Astrocyte (in vitro differentiated cells and primary cell): Measurements from ENCODE around the gene CAPRIN1. TPM values are rescaled to one million over a fixed set of nuclear protein-coding genes. Genes with fewer than 3 reads are reported as not detected.
"Not testable (repeated sequence)": the region's sequence is repeated elsewhere in the genome, so short reads cannot be mapped to it uniquely, and the experiment has no call there.

Source experiments
- DNase-seq: peaks from one replicate; pipeline ENCODE4 v3.0.0-alpha.2; 2010; ENCODE audit warnings: low read depth
- FAIRE-seq: peaks from 2 replicates; lab custom pipeline; 2011; peaks lifted over from hg19 to GRCh38; lab: Jason Lieb, UNC
- H2AFZ ChIP-seq: 2 replicates; pipeline ENCODE4 v1.6.0; 2012; ENCODE audit warnings: low read depth, low read length, inconsistent platforms
- H3K27ac ChIP-seq: 2 replicates; pipeline ENCODE4 v1.5.1; 2011; ENCODE audit warnings: low read depth, low read length, inconsistent platforms
- H3K27me3 ChIP-seq: 2 replicates; pipeline ENCODE4 v1.6.0; 2011; ENCODE audit warnings: low read length, inconsistent platforms; ENCODE audit not compliant: insufficient read depth
- H3K36me3 ChIP-seq: 2 replicates; pipeline ENCODE4 v1.5.1; 2011; ENCODE audit warnings: low read length, inconsistent platforms; ENCODE audit not compliant: insufficient read depth
- H3K4me1 ChIP-seq: 2 replicates; pipeline ENCODE4 v1.5.1; 2011; ENCODE audit warnings: low read length, inconsistent platforms; ENCODE audit not compliant: insufficient read depth
- H3K4me2 ChIP-seq: 2 replicates; pipeline ENCODE4 v1.6.0; 2012; ENCODE audit warnings: low read length, inconsistent platforms
- H3K4me3 ChIP-seq: 2 replicates; pipeline ENCODE4 v1.5.1; 2011; ENCODE audit warnings: low read depth, mild to moderate bottlenecking, low read length, inconsistent platforms; ENCODE audit not compliant: insufficient read depth
- H3K79me2 ChIP-seq: 2 replicates; pipeline ENCODE4 v1.6.0; 2012; ENCODE audit warnings: mild to moderate bottlenecking, low read length, inconsistent platforms; ENCODE audit not compliant: insufficient read depth
- H3K9ac ChIP-seq: 2 replicates; pipeline ENCODE4 v1.6.0; 2012; ENCODE audit warnings: mild to moderate bottlenecking, low read length, inconsistent platforms
- H3K9me3 ChIP-seq: 2 replicates; pipeline ENCODE4 v1.5.1; 2012; ENCODE audit warnings: low read depth, mild to moderate bottlenecking, low read length, inconsistent platforms; ENCODE audit not compliant: insufficient read depth
- H4K20me1 ChIP-seq: 2 replicates; pipeline ENCODE4 v1.6.0; 2012; ENCODE audit warnings: low read length, inconsistent platforms; ENCODE audit not compliant: insufficient read depth
- H3K27ac Mint-ChIP-seq: one replicate; pipeline ENCODE4 v1.8.0; 2021; ENCODE audit warnings: mild to moderate bottlenecking, mixed read lengths; ENCODE audit not compliant: unreplicated experiment
- H3K27me3 Mint-ChIP-seq: one replicate; pipeline ENCODE4 v1.8.0; 2021; ENCODE audit warnings: low read depth, mixed read lengths; ENCODE audit not compliant: unreplicated experiment
- H3K36me3 Mint-ChIP-seq: one replicate; pipeline ENCODE4 v1.8.0; 2021; ENCODE audit warnings: low read depth, mixed read lengths; ENCODE audit not compliant: unreplicated experiment
- H3K4me1 Mint-ChIP-seq: one replicate; pipeline ENCODE4 v1.8.0; 2021; ENCODE audit warnings: low read depth, mixed read lengths; ENCODE audit not compliant: unreplicated experiment
- H3K4me3 Mint-ChIP-seq: one replicate; pipeline ENCODE4 v1.8.0; 2021; ENCODE audit warnings: mild to moderate bottlenecking, moderate library complexity, mixed read lengths; ENCODE audit not compliant: unreplicated experiment
- H3K9me3 Mint-ChIP-seq: one replicate; pipeline ENCODE4 v1.8.0; 2021; ENCODE audit warnings: mild to moderate bottlenecking, mixed read lengths; ENCODE audit not compliant: unreplicated experiment
- CTCF ChIP-seq: IDR thresholded peaks from 2 replicates; pipeline ENCODE4 v1.5.1; 2011; ENCODE audit warnings: low read depth, mild to moderate bottlenecking, inconsistent platforms, low read length, moderate library complexity; ENCODE audit not compliant: insufficient read depth
- EZH2 ChIP-seq: IDR thresholded peaks from 2 replicates; pipeline ENCODE4 v1.6.1; 2012; ENCODE audit warnings: mild to moderate bottlenecking, low read length, inconsistent platforms; ENCODE audit not compliant: insufficient read depth
- total RNA-seq: library from RNA; stranded (reverse); gene quantifications from 2 replicates; pipeline ENCODE4 v1.2.1, GENCODE V29; 2021

CAPRIN1 gene
- total RNA-seq, 1 donor from 2014 or later, result 309 TPM

- Mint-ChIP-seq H3K4me3 (no peak overlapping the region), H3K27ac (no peak overlapping the region), H3K27me3 (no peaks in the 10 kb centered on the region), H3K9me3 (no peaks in the 10 kb centered on the region), H3K4me1 (peaks cover 29% of the 10 kb centered on the region), H3K36me3 (peaks cover 11% of the 10 kb centered on the region)
- Histone ChIP-seq H3K36me3 (peaks cover 20% of the 10 kb centered on the region), H3K9me3 (no peaks in the 10 kb centered on the region), H3K27ac (no peak overlapping the region), H3K4me1 (peaks cover 17% of the 10 kb centered on the region), H3K79me2 (peaks cover 99% of the 10 kb centered on the region), H3K9ac (no peak overlapping the region), H3K27me3 (no peaks in the 10 kb centered on the region), H3K4me3 (no peak overlapping the region), H4K20me1 (peaks cover 96% of the 10 kb centered on the region), H3K4me2 (no peak overlapping the region), H2AFZ (no peak overlapping the region)
- FAIRE-seq (no peak), DNase-seq (no peak)
- TF ChIP-seq EZH2 (no peak), CTCF (no peak)
Measured at GRCh38 chr11:34063061-34063795, 11.7 kb downstream of the CAPRIN1 start.

GRCh38 chr11:34064291-34064690 lies 12.8 kb downstream of the CAPRIN1 start:
- Mint-ChIP-seq H3K4me1 (peaks cover 31% of the 10 kb centered on the region), H3K9me3 (no peaks in the 10 kb centered on the region), H3K27me3 (no peaks in the 10 kb centered on the region), H3K4me3 (no peak overlapping the region), H3K27ac (no peak overlapping the region), H3K36me3 (peaks cover 7% of the 10 kb centered on the region)
- H3K36me3 ChIP-seq, result peaks cover 15% of the 10 kb centered on the region
- DNase-seq (no peak), FAIRE-seq (no peak)
- H3K4me3 ChIP-seq, result no peak overlapping the region
- no peak overlapping the region for H3K4me2 ChIP-seq
- no peaks in the 10 kb centered on the region for H3K27me3 ChIP-seq
- TF ChIP-seq CTCF (no peak), EZH2 (no peak)
- H3K79me2 ChIP-seq, result peaks cover 99% of the 10 kb centered on the region
- H3K27ac ChIP-seq, result no peak overlapping the region
- H4K20me1 ChIP-seq, result peaks cover 96% of the 10 kb centered on the region
- H3K4me1 ChIP-seq, result peaks cover 20% of the 10 kb centered on the region
- H3K9ac ChIP-seq, result no peak overlapping the region
- no peak overlapping the region for H2AFZ ChIP-seq
- H3K9me3 ChIP-seq, result no peaks in the 10 kb centered on the region

- FAIRE-seq (no peak), DNase-seq (peak; percentile 37)
- no peaks in the 10 kb centered on the region for H3K9me3 ChIP-seq
- peaks cover 31% of the 10 kb centered on the region for H3K4me1 Mint-ChIP-seq
- H2AFZ ChIP-seq, result no peak overlapping the region
- H3K36me3 ChIP-seq, result peaks cover 15% of the 10 kb centered on the region
- H4K20me1 ChIP-seq, result peaks cover 96% of the 10 kb centered on the region
- peaks cover 7% of the 10 kb centered on the region for H3K36me3 Mint-ChIP-seq
- no peak overlapping the region for H3K27ac Mint-ChIP-seq
- H3K4me2 ChIP-seq, result no peak overlapping the region
- H3K9ac ChIP-seq, result no peak overlapping the region
- H3K27ac ChIP-seq, result no peak overlapping the region
- no peak overlapping the region for H3K4me3 ChIP-seq
- H3K27me3 Mint-ChIP-seq, result no peaks in the 10 kb centered on the region
- no peak overlapping the region for H3K4me3 Mint-ChIP-seq
- H3K27me3 ChIP-seq, result no peaks in the 10 kb centered on the region
- H3K4me1 ChIP-seq, result peaks cover 20% of the 10 kb centered on the region
- H3K9me3 Mint-ChIP-seq, result no peaks in the 10 kb centered on the region
- peaks cover 99% of the 10 kb centered on the region for H3K79me2 ChIP-seq
- TF ChIP-seq EZH2 (no peak), CTCF (no peak)
Measured at GRCh38 chr11:34065505-34066203, 14.1 kb downstream of the CAPRIN1 start.

GRCh38 chr11:34066766-34067165 lies 15.2 kb downstream of the CAPRIN1 start:
- H3K27ac Mint-ChIP-seq, result peak overlapping the region; percentile 18
- peaks cover 20% of the 10 kb centered on the region for H3K4me1 ChIP-seq
- not testable (repeated sequence) for H3K4me3 ChIP-seq, H3K9ac ChIP-seq, H3K9me3 Mint-ChIP-seq, H3K27ac ChIP-seq, H3K36me3 Mint-ChIP-seq, DNase-seq, H2AFZ ChIP-seq, H3K9me3 ChIP-seq, FAIRE-seq, H3K27me3 ChIP-seq, H3K27me3 Mint-ChIP-seq, H3K4me2 ChIP-seq
- H3K4me1 Mint-ChIP-seq, result peaks cover 34% of the 10 kb centered on the region
- H4K20me1 ChIP-seq, result peaks cover 96% of the 10 kb centered on the region
- H3K4me3 Mint-ChIP-seq, result peak overlapping the region; percentile 27
- H3K79me2 ChIP-seq, result peaks cover 99% of the 10 kb centered on the region
- peaks cover 11% of the 10 kb centered on the region for H3K36me3 ChIP-seq
